Epithelial cell of proximal tubule (primary cell): ENCODE data around the gene TESMIN. TPM values are rescaled to one million over a fixed set of nuclear protein-coding genes. Genes with fewer than 3 reads are reported as not detected.

Experiments used
- DNase-seq: peaks from one replicate; pipeline ENCODE4 v3.0.0-alpha.2; 2011; ENCODE audit warnings: low read depth
- H3K4me3 ChIP-seq: 2 replicates; pipeline ENCODE4 v1.5.1; 2011; ENCODE audit warnings: low read depth, mild to moderate bottlenecking, low read length
- total RNA-seq: library from RNA; depleted of rRNA; stranded (reverse); fragments of >200 nt; gene quantifications from 2 replicates; pipeline ENCODE4 v1.2.3, GENCODE V29; 2015
- TF ChIP-seq, protein P1 (sequence below): conservative IDR thresholded peaks from 2 replicates; pipeline ENCODE4 v1.5.1; 2012; ENCODE audit warnings: low read depth, mild to moderate bottlenecking, low read length

TESMIN gene, protein sequence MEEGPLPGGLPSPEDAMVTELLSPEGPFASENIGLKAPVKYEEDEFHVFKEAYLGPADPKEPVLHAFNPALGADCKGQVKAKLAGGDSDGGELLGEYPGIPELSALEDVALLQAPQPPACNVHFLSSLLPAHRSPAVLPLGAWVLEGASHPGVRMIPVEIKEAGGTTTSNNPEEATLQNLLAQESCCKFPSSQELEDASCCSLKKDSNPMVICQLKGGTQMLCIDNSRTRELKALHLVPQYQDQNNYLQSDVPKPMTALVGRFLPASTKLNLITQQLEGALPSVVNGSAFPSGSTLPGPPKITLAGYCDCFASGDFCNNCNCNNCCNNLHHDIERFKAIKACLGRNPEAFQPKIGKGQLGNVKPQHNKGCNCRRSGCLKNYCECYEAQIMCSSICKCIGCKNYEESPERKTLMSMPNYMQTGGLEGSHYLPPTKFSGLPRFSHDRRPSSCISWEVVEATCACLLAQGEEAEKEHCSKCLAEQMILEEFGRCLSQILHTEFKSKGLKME
- total RNA-seq = 7.5 and 8.2 TPM in 2 replicates

DNA sequence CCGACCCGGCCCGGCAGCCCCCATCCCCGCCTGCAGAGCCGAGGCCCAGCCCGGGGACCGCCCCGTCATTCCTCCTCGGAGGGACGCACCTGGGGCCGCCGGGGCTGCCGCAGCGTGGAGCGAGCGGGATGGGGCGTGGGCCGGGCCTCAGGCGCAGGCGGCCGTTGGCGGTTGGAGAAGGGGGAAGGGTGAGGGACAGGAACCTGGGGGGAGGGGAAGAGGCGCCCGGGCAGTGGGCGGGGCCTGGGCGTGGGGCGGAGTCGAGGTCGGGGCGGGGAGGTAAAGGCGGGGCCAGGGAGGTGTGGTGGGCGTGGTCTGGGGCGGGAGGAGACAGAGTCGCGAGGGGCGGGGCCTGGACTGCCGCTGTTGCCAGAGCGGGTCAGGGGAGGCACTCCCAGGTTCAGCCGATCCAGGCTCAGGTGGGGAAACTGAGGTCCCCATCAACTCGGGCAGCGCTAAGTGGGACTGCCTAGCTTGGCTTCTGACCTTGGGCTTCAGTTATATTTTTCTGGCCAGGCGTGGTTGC lies at the start of gene TESMIN:
TSS of gene TESMIN (minus strand) at position 190 of the 526 bp plus-strand sequence. CDS start 860 bp downstream, outside the sequence.
- H3K4me3 ChIP-seq = peak within 1 kb of the TSS; percentile 60
- DNase-seq = no peak
- TF ChIP-seq, protein P1, sequence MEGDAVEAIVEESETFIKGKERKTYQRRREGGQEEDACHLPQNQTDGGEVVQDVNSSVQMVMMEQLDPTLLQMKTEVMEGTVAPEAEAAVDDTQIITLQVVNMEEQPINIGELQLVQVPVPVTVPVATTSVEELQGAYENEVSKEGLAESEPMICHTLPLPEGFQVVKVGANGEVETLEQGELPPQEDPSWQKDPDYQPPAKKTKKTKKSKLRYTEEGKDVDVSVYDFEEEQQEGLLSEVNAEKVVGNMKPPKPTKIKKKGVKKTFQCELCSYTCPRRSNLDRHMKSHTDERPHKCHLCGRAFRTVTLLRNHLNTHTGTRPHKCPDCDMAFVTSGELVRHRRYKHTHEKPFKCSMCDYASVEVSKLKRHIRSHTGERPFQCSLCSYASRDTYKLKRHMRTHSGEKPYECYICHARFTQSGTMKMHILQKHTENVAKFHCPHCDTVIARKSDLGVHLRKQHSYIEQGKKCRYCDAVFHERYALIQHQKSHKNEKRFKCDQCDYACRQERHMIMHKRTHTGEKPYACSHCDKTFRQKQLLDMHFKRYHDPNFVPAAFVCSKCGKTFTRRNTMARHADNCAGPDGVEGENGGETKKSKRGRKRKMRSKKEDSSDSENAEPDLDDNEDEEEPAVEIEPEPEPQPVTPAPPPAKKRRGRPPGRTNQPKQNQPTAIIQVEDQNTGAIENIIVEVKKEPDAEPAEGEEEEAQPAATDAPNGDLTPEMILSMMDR = no peak

DNA sequence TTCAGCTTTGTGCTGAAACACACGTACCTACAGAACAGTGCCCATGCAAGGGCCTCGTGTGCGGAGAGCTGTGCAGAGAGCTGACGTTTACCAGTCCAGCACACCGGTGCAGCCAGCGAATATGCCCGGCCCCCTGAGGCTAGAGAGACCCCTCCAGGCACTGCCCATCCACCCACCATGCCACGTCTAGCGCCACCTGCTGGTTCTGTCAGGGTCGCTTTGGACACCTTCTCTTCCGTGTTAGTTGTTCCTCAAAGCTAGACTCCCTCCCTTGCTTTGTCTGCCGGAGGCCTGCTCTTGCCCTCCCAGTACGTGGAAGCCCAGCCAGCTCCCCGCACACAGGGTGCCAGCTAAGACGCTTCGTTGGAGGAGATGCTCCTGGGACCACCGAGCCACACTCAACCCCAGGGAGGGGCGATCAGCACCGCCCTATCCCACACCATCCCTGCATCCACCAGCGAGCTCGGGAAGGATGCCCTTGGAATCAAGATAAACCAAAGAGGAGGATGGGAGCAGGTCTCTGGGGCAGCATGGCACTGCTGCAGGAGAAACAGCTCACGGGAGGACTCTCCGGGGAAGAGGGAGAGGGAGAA lies 47.0 kb upstream of the TESMIN start:
- DNase-seq = no peak
- no peak overlapping the region for H3K4me3 ChIP-seq
- TF ChIP-seq, protein P1 = peak; percentile 67

DNA sequence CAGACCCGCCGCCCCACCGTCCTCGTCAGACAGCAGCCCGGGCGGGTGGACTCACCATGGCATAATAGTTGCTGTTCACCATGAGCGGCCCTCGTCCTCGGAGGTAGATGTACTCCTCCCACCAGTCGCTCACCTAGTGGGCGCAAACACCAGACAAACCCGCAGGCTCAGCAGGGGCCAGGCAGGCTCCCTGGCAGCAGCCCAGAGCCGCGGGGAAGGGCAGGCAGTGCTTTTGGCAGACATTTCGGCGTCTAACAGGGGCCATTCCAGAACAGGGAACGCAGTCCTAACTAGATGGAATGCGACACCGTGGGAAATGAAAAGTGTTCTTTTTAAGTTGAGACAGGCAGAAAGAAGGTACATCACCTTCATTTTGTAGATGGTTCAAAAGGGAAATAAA lies 45.5 kb upstream of the TESMIN start:
- TF ChIP-seq, protein P1 = no peak
- no peak for DNase-seq
- no peak overlapping the region for H3K4me3 ChIP-seq

DNA sequence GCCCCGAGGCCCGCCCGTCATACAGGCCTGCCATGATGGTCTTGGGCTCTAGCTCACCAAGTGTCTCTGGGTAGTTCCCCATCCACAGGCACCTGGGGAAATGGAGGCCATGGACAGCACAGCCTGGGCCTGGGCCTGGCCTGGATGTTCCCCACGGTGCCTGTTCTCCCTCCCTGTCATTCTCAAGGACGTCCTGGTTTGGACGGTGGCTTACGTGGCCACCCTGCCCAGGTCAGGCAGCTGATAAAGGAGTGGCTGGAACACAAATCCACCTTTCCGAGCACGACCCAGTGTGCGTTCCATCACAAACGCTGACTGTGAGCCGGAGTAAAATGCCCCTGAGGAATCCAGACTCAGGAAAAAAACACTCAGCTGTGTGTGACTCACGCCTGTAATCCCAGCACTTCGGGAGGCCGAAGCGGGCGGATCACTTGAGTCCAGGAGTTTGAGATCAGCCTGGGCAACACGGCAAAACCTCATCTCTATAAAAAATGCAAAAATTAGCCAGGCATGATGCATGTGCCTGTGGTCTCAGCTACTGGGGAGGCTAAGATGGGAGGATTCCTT lies 41.2 kb upstream of the TESMIN start:
- TF ChIP-seq, protein P1 = no peak
- no peak for DNase-seq
- H3K4me3 ChIP-seq = no peak overlapping the region

DNA sequence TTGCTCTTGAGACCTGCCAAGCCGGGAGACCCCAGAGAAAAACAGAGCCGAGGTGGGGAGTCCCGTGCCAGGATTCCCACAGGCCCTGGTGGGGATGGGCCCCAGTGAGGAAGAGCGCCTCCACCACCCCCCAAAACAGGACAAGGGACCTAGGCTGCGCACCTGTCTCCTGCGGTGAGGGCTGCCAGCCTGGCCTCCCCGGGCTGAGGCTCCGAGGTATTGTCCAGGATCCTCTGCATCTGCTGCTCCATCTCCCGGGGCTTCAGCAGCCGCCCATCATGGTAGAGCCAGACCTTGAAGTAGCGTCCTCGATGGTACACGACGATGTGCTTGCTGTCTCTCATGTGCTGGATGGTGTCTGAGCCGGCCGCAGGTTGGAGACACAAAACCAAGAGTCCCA lies 33.3 kb upstream of the TESMIN start:
- DNase-seq = no peak
- no peak overlapping the region for H3K4me3 ChIP-seq
- TF ChIP-seq, protein P1 = no peak

DNA sequence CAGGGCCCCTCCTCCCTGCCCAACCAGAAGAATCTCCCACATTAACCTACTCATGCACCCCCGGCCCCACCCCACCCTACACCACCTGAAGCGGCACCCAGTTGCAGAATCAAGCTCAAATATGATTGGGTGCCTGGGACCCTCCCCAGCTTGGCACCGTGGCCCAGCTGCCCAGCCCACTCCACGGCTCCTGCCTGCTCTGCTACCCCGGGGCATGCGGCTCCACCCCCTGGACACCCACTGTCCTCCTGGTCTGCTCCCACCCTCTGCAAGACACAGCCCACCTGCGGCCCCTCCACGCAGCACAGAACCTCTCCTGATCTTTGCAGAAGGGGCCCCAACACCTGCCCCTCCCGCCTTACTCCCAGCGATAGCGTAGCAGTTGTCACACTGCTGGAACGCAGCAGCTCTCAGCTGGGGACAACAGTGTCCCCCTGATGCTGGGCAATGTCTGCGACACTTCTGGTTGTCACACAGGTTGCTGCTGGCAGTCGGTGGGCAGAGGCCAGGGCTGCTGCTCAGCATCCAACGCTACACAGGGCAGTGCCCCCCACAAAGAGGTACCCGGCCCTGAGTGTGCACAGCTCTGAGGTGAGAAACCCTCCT lies 32.0 kb upstream of the TESMIN start:
- TF ChIP-seq, protein P1 = no peak
- no peak overlapping the region for H3K4me3 ChIP-seq
- no peak for DNase-seq
